H9 (cell line): ENCODE measurements around the gene GMEB1. TPM values are rescaled to one million over a fixed set of nuclear protein-coding genes. Genes with fewer than 3 reads are reported as not detected.

ENCODE experiments used
- DNase-seq: peaks from one replicate; pipeline ENCODE4 v3.0.0-alpha.2; 2017
- H2AFZ ChIP-seq: one replicate; pipeline ENCODE4 v1.6.1; 2013; ENCODE audit warnings: mild to moderate bottlenecking, low read length, control low read depth, moderate library complexity
- H2AK5ac ChIP-seq: 2 replicates; pipeline ENCODE4 v1.6.1; 2013; ENCODE audit warnings: low read length, control low read depth, mixed read lengths; ENCODE audit not compliant: insufficient read length
- H2BK120ac ChIP-seq: one replicate; pipeline ENCODE4 v1.6.1; 2013; ENCODE audit warnings: low read depth, mild to moderate bottlenecking, low read length, control low read depth, inconsistent platforms; ENCODE audit not compliant: poor library complexity, severe bottlenecking
- H2BK12ac ChIP-seq: 2 replicates; pipeline ENCODE4 v1.6.1; 2013; ENCODE audit warnings: low read length, control low read depth, mixed read lengths, low read depth; ENCODE audit not compliant: insufficient read length
- H2BK15ac ChIP-seq: 2 replicates; pipeline ENCODE4 v1.6.1; 2013; ENCODE audit warnings: low read depth, low read length, control low read depth
- H2BK20ac ChIP-seq: one replicate; pipeline ENCODE4 v1.6.1; 2013; ENCODE audit warnings: low read depth, mild to moderate bottlenecking, low read length, control low read depth, inconsistent platforms; ENCODE audit not compliant: poor library complexity, severe bottlenecking
- H2BK5ac ChIP-seq: 2 replicates; pipeline ENCODE4 v1.6.1; 2013; ENCODE audit warnings: low read length, control low read depth, mixed read lengths; ENCODE audit not compliant: insufficient read length
- H3K14ac ChIP-seq: 2 replicates; pipeline ENCODE4 v1.6.1; 2013; ENCODE audit warnings: low read length, control low read depth; ENCODE audit not compliant: insufficient read depth
- H3K18ac ChIP-seq: 2 replicates; pipeline ENCODE4 v1.6.1; 2013; ENCODE audit warnings: low read depth, mild to moderate bottlenecking, mixed read lengths, low read length, control low read depth; ENCODE audit not compliant: insufficient read length
- H3K23ac ChIP-seq: 2 replicates; pipeline ENCODE4 v1.6.1; 2013; ENCODE audit warnings: low read length, control low read depth, mixed read lengths, low read depth; ENCODE audit not compliant: insufficient read length
- H3K23me2 ChIP-seq: 2 replicates; pipeline ENCODE4 v1.6.1; 2013; ENCODE audit warnings: low read depth, mild to moderate bottlenecking, mixed read lengths, low read length, control low read depth; ENCODE audit not compliant: insufficient read length, poor library complexity, severe bottlenecking
- H3K27ac ChIP-seq: 2 replicates; pipeline ENCODE4 v1.5.1; 2013; ENCODE audit warnings: low read length, control low read depth, mixed read lengths, low read depth; ENCODE audit not compliant: insufficient read length
- H3K27me3 ChIP-seq: 2 replicates; pipeline ENCODE4 v1.6.1; 2013; ENCODE audit warnings: low read length, control low read depth, inconsistent platforms; ENCODE audit not compliant: insufficient read depth
- H3K4ac ChIP-seq: 2 replicates; pipeline ENCODE4 v1.6.1; 2013; ENCODE audit warnings: low read depth, mild to moderate bottlenecking, control low read depth, inconsistent platforms, low read length, moderate library complexity
- H3K4me1 ChIP-seq: 2 replicates; pipeline ENCODE4 v1.6.1; 2013; ENCODE audit warnings: low read length, control low read depth, inconsistent platforms; ENCODE audit not compliant: insufficient read depth
- H3K4me2 ChIP-seq: 2 replicates; pipeline ENCODE4 v1.6.1; 2013; ENCODE audit warnings: low read length, control low read depth, mixed read lengths; ENCODE audit not compliant: insufficient read length, insufficient read depth
- H3K56ac ChIP-seq: 2 replicates; pipeline ENCODE4 v1.6.1; 2013; ENCODE audit warnings: low read depth, mild to moderate bottlenecking, mixed read lengths, low read length, control low read depth; ENCODE audit not compliant: insufficient read length
- H3K79me1 ChIP-seq: 2 replicates; pipeline ENCODE4 v1.6.1; 2013; ENCODE audit warnings: low read depth, mild to moderate bottlenecking, moderate library complexity, low read length, control low read depth, inconsistent platforms; ENCODE audit not compliant: insufficient read depth, poor library complexity, severe bottlenecking
- H3K79me2 ChIP-seq: 2 replicates; pipeline ENCODE4 v1.6.1; 2013; ENCODE audit warnings: low read length, control low read depth, inconsistent platforms; ENCODE audit not compliant: insufficient read depth
- H3K9ac ChIP-seq: 2 replicates; pipeline ENCODE4 v1.6.1; 2013; ENCODE audit warnings: low read length, control low read depth, mixed read lengths; ENCODE audit not compliant: insufficient read length; ENCODE audit errors: extremely low read depth
- H3K9me3 ChIP-seq: one replicate; pipeline ENCODE4 v1.6.1; 2013; ENCODE audit warnings: low read depth, low read length, inconsistent platforms; ENCODE audit not compliant: control insufficient read depth
- H3T11ph ChIP-seq: one replicate; pipeline ENCODE4 v1.6.1; 2013; ENCODE audit warnings: mild to moderate bottlenecking, low read length, control low read depth, inconsistent platforms
- H4K20me1 ChIP-seq: one replicate; pipeline ENCODE4 v1.6.1; 2013; ENCODE audit not compliant: control insufficient read depth, insufficient read length, insufficient read depth
- H4K5ac ChIP-seq: 2 replicates; pipeline ENCODE4 v1.6.1; 2013; ENCODE audit warnings: low read depth, mild to moderate bottlenecking, mixed read lengths, low read length, control low read depth; ENCODE audit not compliant: insufficient read length
- H4K8ac ChIP-seq: replicated peaks from 2 replicates; pipeline ENCODE4 v1.6.1; 2013; ENCODE audit warnings: low read length, control low read depth, mixed read lengths, low read depth; ENCODE audit not compliant: insufficient read length
- H4K91ac ChIP-seq: 2 replicates; pipeline ENCODE4 v1.6.1; 2013; ENCODE audit warnings: low read depth, mild to moderate bottlenecking, moderate library complexity, mixed read lengths, low read length, control low read depth; ENCODE audit not compliant: insufficient read length
- H3K27ac Mint-ChIP-seq, 3 experiments: 2 replicates in 2 of 3; 3 replicates in 1 of 3; pipeline ENCODE4 v1.8.0; 2020 to 2021; ENCODE audit warnings: mixed read lengths in 3 of 3, mild to moderate bottlenecking in 1 of 3, moderate library complexity in 1 of 3
- H3K27me3 Mint-ChIP-seq: 2 replicates; pipeline ENCODE4 v1.8.0; 2021; ENCODE audit warnings: low read depth, mild to moderate bottlenecking, moderate library complexity, mixed read lengths
- H3K36me3 Mint-ChIP-seq, 3 experiments: 2 replicates in 2 of 3; 3 replicates in 1 of 3; pipeline ENCODE4 v1.8.0; 2020 to 2021; ENCODE audit warnings: low read depth in 3 of 3, mixed read lengths in 3 of 3; ENCODE audit not compliant: insufficient read depth in 1 of 3
- H3K4me1 Mint-ChIP-seq, 2 experiments: 2 replicates each; pipeline ENCODE4 v1.8.0; 2020; ENCODE audit warnings: mixed read lengths in 2 of 2
- H3K4me3 Mint-ChIP-seq, 2 experiments: 2 replicates in 1 of 2; 3 replicates in 1 of 2; pipeline ENCODE4 v1.8.0; 2020 to 2021; ENCODE audit warnings: mild to moderate bottlenecking in 2 of 2, mixed read lengths in 2 of 2, moderate library complexity in 1 of 2
- H3K9me3 Mint-ChIP-seq, 2 experiments: 2 replicates in 1 of 2; 3 replicates in 1 of 2; pipeline ENCODE4 v1.8.0; 2020; ENCODE audit warnings: mild to moderate bottlenecking in 2 of 2, mixed read lengths in 2 of 2, moderate library complexity in 1 of 2
- WGBS: extraction: QIAGEN DNeasy Blood & Tissue Kit; methylation state at CpG from one replicate; pipeline ENCODE4 v1.1.7; 2013; ENCODE audit warnings: missing lambda C conversion rate, low lambda C conversion rate, mixed read lengths; ENCODE audit not compliant: insufficient read length; ENCODE audit errors: extremely low coverage; 5-methylcytosine and 5-hydroxymethylcytosine counted together
- total RNA-seq: library from RNA; stranded (reverse); gene quantifications from 2 replicates; pipeline ENCODE4 v1.2.1, GENCODE V29; 2021
- TF ChIP-seq, protein P1 (sequence below): fragments of 200-600 bp; sonication (generic); conservative IDR thresholded peaks from 3 replicates; pipeline ENCODE4 v1.8.0; 2021; ENCODE audit warnings: antibody characterized with exemption, mild to moderate bottlenecking

GMEB1 gene
- total RNA-seq, 1 experiment from 2014 or later = 17.0 TPM

DNA sequence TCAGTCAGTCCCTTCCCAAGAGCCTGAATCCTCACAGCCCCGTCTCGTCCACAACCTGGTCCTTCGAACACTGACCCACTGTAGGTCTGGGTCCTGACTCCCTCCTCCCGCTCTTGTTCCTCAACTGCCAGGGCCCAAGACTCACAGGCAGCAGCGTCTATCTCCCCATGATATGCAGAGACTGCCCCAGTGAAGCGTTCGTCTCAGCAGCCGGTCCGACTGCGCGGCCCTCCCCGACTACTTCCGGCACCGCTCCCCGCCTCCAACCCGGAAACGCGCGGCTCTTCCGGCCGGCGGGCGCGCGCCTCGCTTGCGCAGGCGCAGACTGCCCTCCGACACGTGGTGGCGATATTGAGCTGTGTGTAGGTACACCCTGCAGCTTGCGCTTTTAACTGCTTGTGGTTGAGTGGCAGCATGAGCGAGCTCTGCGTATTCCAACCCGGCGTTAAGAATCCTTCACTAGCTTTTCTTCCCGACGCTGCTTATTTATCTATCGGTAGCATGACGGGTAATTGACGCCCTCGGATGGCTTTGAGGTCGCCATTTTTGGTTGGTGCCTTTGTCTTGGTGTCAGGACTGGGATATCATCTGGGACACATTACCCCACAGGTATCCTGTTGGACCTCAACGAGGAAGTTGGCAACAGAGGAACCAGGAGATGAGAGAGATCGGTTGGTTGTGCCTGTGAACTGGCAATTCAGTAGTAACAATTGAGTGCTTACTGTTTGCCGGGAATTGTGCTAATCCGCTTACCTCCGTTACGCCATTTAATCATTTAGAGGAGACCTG is 25.5 kb upstream of the GMEB1 start, which contains the start of gene TAF12:
TAF12 (minus strand) TSS at position 221 of the 789 bp plus-strand sequence. CDS start 20,986 bp downstream, outside the sequence.
- peak within 1 kb of the TSS; percentile 91 for H3K4me2 ChIP-seq
- no peak within 1 kb of the TSS for H2BK12ac ChIP-seq
- H4K91ac ChIP-seq = no peak within 1 kb of the TSS
- Mint-ChIP-seq H3K27ac (peak within 1 kb of the TSS; percentile 99), H3K9me3 (no peaks in the 10 kb centered on the region; a peak in 1 of 5 replicates), H3K4me3 (peak within 1 kb of the TSS; percentile 98 to 99), H3K27me3 (no peaks in the 10 kb centered on the region), H3K4me1 (peaks cover 16 to 30% of the 10 kb centered on the region in 2 experiments), H3K36me3 (peaks cover 0 to 4% (median 0%) of the 10 kb centered on the region in 3 experiments; a peak in 1 of 7 replicates)
- H3K4ac ChIP-seq = peak within 1 kb of the TSS; percentile 14; the same call in 1 of the 2 replicates
- no peak within 1 kb of the TSS for H3K23ac ChIP-seq
- H3K18ac ChIP-seq = peak within 1 kb of the TSS; percentile 86
- H2AFZ ChIP-seq = no peak within 1 kb of the TSS
- peak within 1 kb of the TSS; percentile 8 for H2BK120ac ChIP-seq
- no peaks in the 10 kb centered on the region for H3K9me3 ChIP-seq
- no CpG with 5 or more reads among the region's 49 CpGs for WGBS
- H2BK5ac ChIP-seq = no peak within 1 kb of the TSS
- TF ChIP-seq, protein P1, sequence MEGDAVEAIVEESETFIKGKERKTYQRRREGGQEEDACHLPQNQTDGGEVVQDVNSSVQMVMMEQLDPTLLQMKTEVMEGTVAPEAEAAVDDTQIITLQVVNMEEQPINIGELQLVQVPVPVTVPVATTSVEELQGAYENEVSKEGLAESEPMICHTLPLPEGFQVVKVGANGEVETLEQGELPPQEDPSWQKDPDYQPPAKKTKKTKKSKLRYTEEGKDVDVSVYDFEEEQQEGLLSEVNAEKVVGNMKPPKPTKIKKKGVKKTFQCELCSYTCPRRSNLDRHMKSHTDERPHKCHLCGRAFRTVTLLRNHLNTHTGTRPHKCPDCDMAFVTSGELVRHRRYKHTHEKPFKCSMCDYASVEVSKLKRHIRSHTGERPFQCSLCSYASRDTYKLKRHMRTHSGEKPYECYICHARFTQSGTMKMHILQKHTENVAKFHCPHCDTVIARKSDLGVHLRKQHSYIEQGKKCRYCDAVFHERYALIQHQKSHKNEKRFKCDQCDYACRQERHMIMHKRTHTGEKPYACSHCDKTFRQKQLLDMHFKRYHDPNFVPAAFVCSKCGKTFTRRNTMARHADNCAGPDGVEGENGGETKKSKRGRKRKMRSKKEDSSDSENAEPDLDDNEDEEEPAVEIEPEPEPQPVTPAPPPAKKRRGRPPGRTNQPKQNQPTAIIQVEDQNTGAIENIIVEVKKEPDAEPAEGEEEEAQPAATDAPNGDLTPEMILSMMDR = peak; percentile 51
- H3K23me2 ChIP-seq = peaks cover 18% of the 10 kb centered on the region
- peak; percentile 96 for DNase-seq
- H3K27ac ChIP-seq = peak within 1 kb of the TSS; percentile 86
- H2BK20ac ChIP-seq = no peak within 1 kb of the TSS
- H3K56ac ChIP-seq = peak within 1 kb of the TSS; percentile 10
- no peaks in the 10 kb centered on the region for H4K20me1 ChIP-seq
- no peak within 1 kb of the TSS for H3T11ph ChIP-seq
- H3K9ac ChIP-seq = peak within 1 kb of the TSS; percentile 97
- H2AK5ac ChIP-seq = no peak within 1 kb of the TSS
- H3K27me3 ChIP-seq = no peaks in the 10 kb centered on the region
- no peak within 1 kb of the TSS for H2BK15ac ChIP-seq
- H3K4me1 ChIP-seq = no peaks in the 10 kb centered on the region; the same call in 1 of the 2 replicates
- peak within 1 kb of the TSS; percentile 22 for H4K8ac ChIP-seq
- H3K79me1 ChIP-seq = no peaks in the 10 kb centered on the region
- H4K5ac ChIP-seq = peak within 1 kb of the TSS; percentile 58
- H3K79me2 ChIP-seq = no peaks in the 10 kb centered on the region; the same call in 1 of the 2 replicates
- H3K14ac ChIP-seq = peak within 1 kb of the TSS; percentile 94
